Activated CD4-positive, CD25-positive, alpha-beta regulatory T cell treated with anti-CD3 and anti-CD28 coated beads, Interleukin-2, amount 50 U/mL, for 16 hours (primary cell): ENCODE data around the gene APOL3.
"Not testable (repeated sequence)": the region's sequence is repeated elsewhere in the genome, so short reads cannot be mapped to it uniquely, and the experiment has no call there.

Source experiments
- DNase-seq: peaks from one replicate; pipeline ENCODE4 v3.0.0-alpha.2; 2020; ENCODE audit warnings: low read depth, low spot score

The APOL3 gene

GRCh38 chr22:36162127-36163034 is 1.8 kb upstream of the APOL3 start:
- no peak for DNase-seq

GRCh38 chr22:36161793-36162126 is 1.2 kb upstream of the APOL3 start:
- DNase-seq = not testable (repeated sequence)

GRCh38 chr22:36156515-36157419 is 3.8 kb downstream of the APOL3 start:
- DNase-seq = peak; percentile 38

GRCh38 chr22:36156119-36156514 is 4.4 kb downstream of the APOL3 start:
- DNase-seq = no peak

GRCh38 chr22:36155702-36156101 is 4.9 kb downstream of the APOL3 start:
- no peak for DNase-seq

GRCh38 chr22:36154423-36154945 is 6.1 kb downstream of the APOL3 start:
- DNase-seq = no peak

GRCh38 chr22:36153501-36154422 is 6.8 kb downstream of the APOL3 start:
- DNase-seq = no peak

- not testable (repeated sequence) for DNase-seq
These were observed 7.7 kb downstream of the APOL3 start for GRCh38 chr22:36152821-36153220.

- DNase-seq = no peak
These were observed 8.5 kb downstream of the APOL3 start for GRCh38 chr22:36152088-36152487.

- DNase-seq = no peak
These were observed 9.5 kb downstream of the APOL3 start for GRCh38 chr22:36151006-36151595.

GRCh38 chr22:36149441-36149840 is 11.1 kb downstream of the APOL3 start:
- no peak for DNase-seq

- DNase-seq = no peak
These were observed 12.1 kb downstream of the APOL3 start for GRCh38 chr22:36148411-36148810.

GRCh38 chr22:36147196-36147791 is 13.3 kb downstream of the APOL3 start:
- no peak for DNase-seq

- DNase-seq = no peak
These were observed 14.7 kb downstream of the APOL3 start for GRCh38 chr22:36145881-36146280.

- no peak for DNase-seq
These were observed 15.5 kb downstream of the APOL3 start for GRCh38 chr22:36144886-36145541.

GRCh38 chr22:36143956-36144355 is 16.6 kb downstream of the APOL3 start:
- no peak for DNase-seq

- DNase-seq = no peak
These were observed 17.3 kb downstream of the APOL3 start for GRCh38 chr22:36143066-36143815.

- no peak for DNase-seq
These were observed 19.1 kb downstream of the APOL3 start for GRCh38 chr22:36141481-36141880.

- not testable (repeated sequence) for DNase-seq
These were observed 21.8 kb downstream of the APOL3 start for GRCh38 chr22:36138709-36139108.
